HUDEP-2 (cell line): ENCODE measurements around the gene RASAL1.
A peak's percentile ranks its signal among the peaks of the same experiment; 100 is the strongest.

Experiments
- DNase-seq, 76 experiments: peaks; one replicate each; lab custom pipeline; 2025; ENCODE audit not compliant: unreplicated experiment in 76 of 76; lab: John Stamatoyannopoulos, UW

Gene RASAL1

DNA sequence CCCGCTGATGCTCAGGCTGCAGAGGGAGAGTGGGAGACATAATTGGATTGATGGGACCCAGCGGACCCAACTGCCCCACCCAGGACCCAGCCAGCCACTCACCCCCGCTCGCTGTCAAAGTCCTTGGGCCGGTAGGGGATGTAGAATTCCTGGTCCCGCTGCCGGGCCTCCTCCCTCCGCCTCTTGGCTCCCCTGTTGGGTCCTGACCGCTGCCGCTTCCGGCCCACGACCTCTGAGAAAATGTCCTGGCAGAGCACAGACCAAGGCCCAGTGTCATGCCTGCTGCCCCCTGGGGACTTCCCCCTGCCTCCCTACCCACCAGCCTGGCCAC lies 27.4 kb upstream of the RASAL1 start:
- no peak for DNase-seq

GRCh38 chr12:113162102-113163029 lies 26.8 kb upstream of the RASAL1 start:
- DNase-seq, result peak in 4 of 76 experiments; percentile 21 to 35 (median 22)

DNA sequence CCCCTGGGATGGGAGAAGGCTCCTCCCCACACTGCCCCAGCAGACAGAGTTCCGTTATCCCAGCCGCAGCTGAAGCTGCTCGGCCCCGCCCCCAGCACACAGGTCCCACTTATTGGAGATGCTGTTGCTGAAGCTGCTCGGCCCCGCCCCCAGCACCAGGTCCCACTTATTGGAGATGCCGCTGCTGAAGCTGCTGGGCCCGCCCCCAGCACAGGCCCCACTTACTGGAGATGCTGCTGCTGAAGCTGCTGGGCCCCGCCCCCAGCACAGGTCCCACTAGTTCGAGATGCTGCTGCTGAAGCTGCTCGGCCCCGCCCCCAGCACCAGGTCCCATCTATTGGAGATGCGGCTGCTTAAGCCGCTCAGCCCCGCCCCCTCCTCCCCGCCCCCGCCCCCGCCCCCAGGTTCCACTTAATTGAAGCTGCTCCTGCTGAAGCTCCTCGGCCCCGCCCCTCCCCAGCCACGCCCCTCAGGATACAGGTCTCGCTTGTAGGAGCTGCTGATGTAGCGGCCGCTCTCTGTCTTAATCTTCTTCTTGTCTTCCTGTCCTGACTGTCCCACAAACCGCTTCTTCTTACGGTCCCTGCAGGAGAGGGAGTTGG lies 26.0 kb upstream of the RASAL1 start:
- peak in 18 of 76 experiments; percentile 4 to 51 (median 15) for DNase-seq

DNA sequence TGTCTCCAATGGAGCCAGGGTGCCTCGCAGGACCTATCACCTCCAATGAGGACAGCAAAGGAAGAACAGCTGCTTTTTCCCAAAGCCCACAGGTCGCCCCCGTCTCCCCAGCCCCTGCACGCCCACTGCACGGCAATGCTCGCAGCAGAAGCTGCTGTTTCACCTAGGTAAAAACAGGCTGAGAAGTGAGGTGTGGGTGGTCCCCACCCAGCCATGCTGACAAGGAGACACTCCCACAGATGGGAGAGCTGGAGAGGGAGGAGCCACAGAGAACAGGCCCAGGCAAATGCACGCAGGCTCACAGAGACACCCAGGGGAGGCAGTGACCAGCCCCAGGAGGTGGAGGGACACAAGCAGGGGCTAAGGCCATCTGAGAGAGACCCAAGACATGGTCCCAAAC lies 24.4 kb upstream of the RASAL1 start:
- DNase-seq, result no peak

GRCh38 chr12:113158439-113159203 lies 23.1 kb upstream of the RASAL1 start:
- no peak for DNase-seq

- DNase-seq, result no peak
Observed at GRCh38 chr12:113157218-113157859, 21.8 kb upstream of the RASAL1 start.

- DNase-seq, result no peak
Observed at GRCh38 chr12:113155646-113156045, 20.1 kb upstream of the RASAL1 start.

GRCh38 chr12:113155060-113155459 lies 19.5 kb upstream of the RASAL1 start:
- DNase-seq, result no peak

DNA sequence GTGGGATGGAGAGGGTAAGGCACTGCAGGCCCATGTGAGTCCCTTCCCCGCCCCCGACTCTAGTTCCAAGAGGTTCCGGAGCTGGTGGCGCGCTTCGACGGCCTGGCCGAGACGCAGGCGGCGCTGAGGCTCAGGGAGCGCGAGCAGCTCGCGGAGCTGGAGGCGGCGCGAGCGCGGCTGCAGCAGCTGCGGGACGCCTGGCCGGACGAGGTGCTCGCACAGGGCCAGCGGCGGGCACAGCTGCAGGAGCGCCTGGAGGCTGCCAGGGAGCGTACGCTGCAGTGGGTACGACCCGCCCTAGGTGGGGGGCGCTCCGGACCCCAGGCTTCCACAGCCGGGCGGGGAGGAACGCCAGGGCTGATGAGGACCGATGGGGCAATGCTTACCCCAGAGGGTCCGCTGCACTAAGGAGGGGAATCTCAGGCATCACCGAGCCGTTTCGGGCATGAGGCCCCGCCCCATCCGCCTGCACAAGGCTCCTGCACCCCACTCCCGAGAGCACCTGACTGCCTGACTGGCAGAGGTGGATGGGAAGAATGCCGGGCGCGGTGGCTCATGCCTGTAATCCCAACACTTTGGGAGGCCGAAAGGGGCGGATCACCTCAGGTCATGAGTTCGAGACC lies 18.9 kb upstream of the RASAL1 start:
- DNase-seq, result no peak

DNA sequence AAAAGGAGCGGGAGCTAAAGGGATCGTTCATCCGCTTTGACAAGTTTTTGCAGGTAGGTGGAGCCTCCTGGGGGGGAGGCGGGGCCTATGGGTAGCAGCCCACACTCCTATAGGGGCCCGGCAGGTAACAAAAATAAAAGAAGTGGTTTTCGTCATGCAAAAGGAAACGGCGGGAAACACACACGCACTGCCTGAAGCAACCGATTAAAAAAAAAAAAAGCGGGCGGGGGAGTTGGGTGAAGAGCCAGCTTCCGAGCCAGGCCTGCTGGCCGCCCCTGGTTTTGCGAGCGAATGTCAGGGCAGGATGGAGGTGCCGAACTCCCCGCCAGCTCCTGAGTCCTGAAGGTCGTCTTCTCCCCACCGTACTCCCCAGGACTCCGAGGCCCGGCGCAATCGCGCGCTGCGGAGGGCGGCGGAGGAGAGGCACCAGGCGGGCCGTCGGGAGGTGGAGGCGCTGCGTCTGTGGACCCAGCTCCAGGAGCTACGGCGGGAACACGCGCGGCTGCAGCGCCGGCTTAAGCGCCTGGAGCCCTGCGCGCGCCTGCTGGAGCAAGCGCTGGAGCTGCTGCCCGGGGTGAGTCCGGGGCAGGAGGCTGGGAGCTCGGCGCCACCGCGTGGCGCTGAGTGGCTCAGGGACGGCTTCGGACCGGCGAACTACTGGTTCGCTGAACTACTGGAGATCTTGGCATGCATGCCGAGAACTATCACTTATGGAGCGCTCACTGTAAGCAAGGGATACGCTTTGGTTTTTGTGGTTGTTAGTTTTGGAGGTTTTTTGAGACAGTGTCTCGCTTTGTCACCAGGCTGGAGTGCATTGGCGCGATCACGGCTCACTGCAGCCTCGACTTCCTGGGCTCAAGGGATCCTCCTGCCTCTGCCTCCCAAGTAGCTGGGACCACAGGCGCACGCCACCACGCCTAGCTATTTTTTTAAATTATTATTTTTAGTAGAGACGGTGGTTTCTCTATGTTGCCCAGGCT lies 17.6 kb upstream of the RASAL1 start:
- peak in 50 of 76 experiments; percentile 8 to 67 (median 34) for DNase-seq

- no peak for DNase-seq
Observed at GRCh38 chr12:113152196-113152834, 16.8 kb upstream of the RASAL1 start.

DNA sequence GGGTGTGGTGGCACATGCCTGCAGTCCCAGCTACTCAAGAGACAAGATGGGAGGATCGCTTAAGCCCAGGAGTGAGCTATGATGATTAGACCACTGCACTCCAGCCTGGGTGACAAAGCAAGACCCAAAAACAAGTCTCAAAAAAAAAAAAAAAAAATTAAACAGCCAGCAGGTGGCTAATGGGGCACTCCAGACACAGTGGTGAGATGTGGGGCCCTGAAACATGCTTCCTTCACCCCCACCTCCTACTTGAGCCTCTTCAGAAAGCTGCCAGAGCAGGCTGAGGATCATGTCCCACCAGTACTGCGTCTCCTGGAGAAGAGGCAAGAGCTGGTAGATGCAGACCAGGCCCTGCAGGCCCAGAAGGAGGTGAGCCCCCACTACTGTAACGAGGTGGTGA lies 16.1 kb upstream of the RASAL1 start:
- no peak for DNase-seq

GRCh38 chr12:113149361-113150150 lies 14.0 kb upstream of the RASAL1 start, which contains the start of gene CFAP73:
TSS of gene CFAP73 (plus strand) at chr12:113149724. CDS start at chr12:113149858, 134 bp downstream.
- peak in 2 of 76 experiments; percentile 12 to 20 for DNase-seq

DNA sequence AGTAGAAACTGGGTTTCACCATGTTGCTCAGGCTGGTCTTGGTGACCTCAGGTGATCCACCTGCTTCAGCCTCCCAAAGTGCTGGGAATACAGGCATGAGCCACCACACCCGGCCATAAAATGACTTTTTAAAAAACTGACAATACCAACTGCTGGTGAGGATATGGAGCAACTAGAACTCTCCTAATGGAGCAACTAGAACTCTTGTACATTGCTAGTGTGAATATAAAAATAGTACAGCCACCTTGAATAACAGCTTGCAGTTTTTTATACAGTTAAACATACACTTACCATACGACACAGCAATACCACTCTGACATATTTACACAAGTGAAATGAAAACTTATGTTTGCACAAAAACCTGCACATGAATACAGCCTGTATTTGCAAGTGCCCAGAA lies 11.4 kb upstream of the RASAL1 start:
- DNase-seq, result no peak

- DNase-seq, result no peak
Observed at GRCh38 chr12:113145720-113146551, 10.4 kb upstream of the RASAL1 start.

DNA sequence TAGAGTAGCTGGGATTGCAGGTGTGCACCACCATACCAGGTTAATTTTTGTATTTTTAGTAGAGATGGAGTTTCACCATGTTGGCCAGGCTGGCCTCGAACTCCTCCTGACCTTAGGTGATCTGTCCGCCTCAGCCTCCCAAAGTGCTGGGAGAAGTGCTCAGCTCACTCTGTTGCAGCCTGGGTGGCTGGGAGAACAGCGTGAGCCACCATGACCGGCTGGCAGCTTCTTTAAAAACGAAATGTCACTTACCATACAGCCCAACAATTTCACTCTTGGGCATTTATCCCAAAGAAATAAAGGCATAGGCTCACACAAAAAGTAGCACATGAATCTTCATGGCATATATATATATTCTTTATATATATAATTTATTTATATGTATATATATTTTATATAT lies 9.2 kb upstream of the RASAL1 start:
- DNase-seq, result no peak

GRCh38 chr12:113143959-113144358 lies 8.4 kb upstream of the RASAL1 start:
- no peak for DNase-seq
